HFF-Myc (cell line): ENCODE measurements around the gene PSME2.

ENCODE experiments used
- DNase-seq: peaks from one replicate; pipeline ENCODE4 v3.0.0-alpha.2; 2011; ENCODE audit warnings: low read depth; ENCODE audit errors: extremely low read depth
- H3K4me3 ChIP-seq: replicated peaks from 2 replicates; pipeline ENCODE4 v1.5.1; 2011; ENCODE audit warnings: low read depth, mild to moderate bottlenecking, control low read depth, low read length
- TF ChIP-seq, protein P1 (sequence below): IDR thresholded peaks from 2 replicates; pipeline ENCODE4 v1.5.1; 2012; ENCODE audit warnings: mild to moderate bottlenecking, low read depth, low read length, control low read depth; ENCODE audit errors: missing control alignments

The PSME2 gene

DNA sequence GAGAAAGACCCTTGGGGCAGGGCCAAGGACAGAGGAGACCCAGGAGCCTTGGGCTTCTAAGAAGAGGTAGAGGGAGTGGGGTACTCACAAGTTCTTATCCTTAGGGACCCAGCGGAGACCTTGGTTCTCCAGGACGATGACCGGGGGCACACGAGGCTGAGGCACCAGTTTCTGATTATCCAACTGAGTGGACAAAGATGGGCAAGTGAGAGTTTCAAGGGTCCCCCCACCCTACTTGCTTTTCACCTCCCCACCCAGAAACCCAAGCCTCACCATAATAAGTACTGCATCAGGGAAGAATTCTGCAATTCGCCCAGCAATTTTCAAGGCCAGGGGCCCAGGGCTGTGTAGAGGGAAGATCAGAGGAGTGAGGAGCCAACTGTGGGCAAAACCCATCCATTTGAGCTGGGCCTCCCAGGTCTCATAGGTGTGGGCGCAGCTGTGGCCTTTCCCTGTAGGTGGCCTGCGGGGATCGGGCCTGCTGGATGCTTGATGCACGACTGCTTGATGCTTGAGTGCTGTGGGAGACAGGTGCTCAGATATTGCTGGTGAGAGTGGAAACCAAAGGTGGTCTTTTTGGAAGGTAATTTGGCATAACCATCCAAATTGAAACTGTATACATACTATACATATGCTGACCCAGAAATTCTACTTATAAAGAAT is 7.0 kb downstream of the PSME2 start:
- H3K4me3 ChIP-seq: peak overlapping the region; percentile 81
- no peak for DNase-seq
- TF ChIP-seq, protein P1, sequence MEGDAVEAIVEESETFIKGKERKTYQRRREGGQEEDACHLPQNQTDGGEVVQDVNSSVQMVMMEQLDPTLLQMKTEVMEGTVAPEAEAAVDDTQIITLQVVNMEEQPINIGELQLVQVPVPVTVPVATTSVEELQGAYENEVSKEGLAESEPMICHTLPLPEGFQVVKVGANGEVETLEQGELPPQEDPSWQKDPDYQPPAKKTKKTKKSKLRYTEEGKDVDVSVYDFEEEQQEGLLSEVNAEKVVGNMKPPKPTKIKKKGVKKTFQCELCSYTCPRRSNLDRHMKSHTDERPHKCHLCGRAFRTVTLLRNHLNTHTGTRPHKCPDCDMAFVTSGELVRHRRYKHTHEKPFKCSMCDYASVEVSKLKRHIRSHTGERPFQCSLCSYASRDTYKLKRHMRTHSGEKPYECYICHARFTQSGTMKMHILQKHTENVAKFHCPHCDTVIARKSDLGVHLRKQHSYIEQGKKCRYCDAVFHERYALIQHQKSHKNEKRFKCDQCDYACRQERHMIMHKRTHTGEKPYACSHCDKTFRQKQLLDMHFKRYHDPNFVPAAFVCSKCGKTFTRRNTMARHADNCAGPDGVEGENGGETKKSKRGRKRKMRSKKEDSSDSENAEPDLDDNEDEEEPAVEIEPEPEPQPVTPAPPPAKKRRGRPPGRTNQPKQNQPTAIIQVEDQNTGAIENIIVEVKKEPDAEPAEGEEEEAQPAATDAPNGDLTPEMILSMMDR: no peak

DNA sequence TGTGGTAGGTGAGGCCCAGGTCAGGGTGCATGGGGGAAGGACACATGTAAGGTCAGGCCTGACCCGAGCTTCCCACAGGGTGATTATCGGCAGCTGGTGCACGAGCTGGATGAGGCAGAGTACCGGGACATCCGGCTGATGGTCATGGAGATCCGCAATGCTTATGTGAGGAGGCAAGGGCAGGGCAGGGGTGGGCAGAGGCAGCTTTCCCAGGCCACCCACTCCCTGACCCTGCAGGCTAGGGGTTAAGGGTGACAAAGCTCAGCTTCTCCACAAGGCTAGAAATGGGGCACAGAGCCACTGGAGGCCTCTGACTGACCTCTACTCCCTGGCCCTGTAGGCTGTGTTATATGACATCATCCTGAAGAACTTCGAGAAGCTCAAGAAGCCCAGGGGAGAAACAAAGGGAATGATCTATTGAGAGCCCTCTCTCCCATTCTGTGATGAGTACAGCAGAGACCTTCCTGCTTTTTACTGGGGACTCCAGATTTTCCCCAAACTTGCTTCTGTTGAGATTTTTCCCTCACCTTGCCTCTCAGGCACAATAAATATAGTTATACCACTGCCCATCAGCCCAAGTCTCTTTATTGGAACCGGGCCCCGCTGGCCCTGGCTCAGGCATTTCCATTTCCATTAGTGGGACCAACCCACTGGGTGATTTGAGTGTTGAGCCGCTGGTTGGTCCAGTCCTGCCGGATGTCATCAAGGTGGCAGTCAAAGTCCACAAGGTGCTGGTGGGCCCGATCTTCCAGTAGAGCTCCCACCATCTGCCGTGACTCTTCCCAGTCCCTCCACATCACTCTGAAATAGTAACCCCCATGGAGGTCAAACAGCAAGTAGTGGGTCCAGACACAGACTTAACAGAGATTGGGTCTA is 7.8 kb downstream of the PSME2 start:
- no peak overlapping the region for H3K4me3 ChIP-seq
- DNase-seq: no peak
- TF ChIP-seq, protein P1: no peak

DNA sequence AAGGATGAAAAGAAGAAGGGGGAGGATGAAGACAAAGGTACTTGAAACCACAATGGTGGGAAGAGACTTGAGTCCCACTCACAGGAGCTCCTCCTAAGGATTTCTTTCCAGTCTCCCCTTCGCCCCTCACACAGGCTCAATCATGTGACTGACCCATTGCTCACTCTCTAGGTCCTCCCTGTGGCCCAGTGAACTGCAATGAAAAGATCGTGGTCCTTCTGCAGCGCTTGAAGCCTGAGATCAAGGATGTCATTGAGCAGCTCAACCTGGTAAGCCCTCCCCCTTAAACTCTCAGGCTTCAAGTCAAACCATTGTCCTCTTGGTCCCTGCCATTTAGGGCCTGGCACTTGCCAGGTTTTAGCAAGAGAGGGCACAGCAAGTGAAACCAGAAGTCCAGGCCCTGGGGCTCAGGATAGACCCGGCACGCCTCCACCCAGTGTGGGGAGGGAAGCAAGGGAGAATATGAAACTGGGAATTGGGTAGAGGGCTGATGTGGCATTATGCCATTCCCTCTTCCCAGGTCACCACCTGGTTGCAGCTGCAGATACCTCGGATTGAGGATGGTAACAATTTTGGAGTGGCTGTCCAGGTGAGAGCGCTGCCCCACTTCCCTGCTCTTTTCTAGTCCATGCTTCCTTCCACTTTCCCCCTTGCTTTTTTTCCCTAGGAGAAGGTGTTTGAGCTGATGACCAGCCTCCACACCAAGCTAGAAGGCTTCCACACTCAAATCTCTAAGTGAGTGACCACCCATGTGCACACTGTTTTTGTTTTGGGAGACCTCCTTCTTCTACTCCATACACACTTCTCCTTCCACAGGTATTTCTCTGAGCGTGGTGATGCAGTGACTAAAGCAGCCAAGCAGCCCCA is 8.6 kb downstream of the PSME2 start:
- TF ChIP-seq, protein P1: no peak
- DNase-seq: no peak
- no peak overlapping the region for H3K4me3 ChIP-seq

DNA sequence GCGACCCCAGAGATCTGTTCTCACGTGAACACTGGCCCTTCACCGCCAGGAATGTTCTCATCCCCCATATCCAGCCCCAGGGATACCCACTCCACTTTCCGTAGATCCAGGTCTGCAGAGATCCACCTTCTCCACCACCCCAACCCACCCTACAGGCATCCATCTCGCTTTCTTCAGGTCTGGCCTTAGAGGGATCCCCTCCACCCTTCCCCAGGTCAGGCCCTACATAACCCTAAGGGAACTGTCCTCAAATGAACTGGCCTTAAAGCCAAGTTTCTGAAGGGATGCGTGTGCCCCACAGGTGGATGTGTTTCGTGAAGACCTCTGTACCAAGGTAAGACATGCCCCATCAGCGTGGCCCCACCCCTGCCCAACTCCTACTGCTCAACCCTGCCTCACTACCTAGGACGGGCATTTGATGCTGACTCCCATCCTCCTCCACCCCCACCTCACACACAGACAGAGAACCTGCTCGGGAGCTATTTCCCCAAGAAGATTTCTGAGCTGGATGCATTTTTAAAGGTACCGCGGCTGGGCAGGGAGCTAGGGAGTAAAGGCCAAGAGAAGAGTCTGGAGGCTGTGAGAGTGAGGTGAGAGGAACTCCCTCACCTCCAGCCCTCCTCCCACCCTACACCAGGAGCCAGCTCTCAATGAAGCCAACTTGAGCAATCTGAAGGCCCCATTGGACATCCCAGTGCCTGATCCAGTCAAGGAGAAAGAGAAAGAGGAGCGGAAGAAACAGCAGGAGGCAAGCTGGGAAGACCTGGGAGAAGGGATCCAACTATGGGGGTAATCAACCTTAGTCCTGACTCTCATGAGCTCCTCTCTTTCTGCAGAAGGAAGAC is 9.5 kb downstream of the PSME2 start:
- TF ChIP-seq, protein P1: no peak
- DNase-seq: no peak
- peak overlapping the region; percentile 79 for H3K4me3 ChIP-seq

DNA sequence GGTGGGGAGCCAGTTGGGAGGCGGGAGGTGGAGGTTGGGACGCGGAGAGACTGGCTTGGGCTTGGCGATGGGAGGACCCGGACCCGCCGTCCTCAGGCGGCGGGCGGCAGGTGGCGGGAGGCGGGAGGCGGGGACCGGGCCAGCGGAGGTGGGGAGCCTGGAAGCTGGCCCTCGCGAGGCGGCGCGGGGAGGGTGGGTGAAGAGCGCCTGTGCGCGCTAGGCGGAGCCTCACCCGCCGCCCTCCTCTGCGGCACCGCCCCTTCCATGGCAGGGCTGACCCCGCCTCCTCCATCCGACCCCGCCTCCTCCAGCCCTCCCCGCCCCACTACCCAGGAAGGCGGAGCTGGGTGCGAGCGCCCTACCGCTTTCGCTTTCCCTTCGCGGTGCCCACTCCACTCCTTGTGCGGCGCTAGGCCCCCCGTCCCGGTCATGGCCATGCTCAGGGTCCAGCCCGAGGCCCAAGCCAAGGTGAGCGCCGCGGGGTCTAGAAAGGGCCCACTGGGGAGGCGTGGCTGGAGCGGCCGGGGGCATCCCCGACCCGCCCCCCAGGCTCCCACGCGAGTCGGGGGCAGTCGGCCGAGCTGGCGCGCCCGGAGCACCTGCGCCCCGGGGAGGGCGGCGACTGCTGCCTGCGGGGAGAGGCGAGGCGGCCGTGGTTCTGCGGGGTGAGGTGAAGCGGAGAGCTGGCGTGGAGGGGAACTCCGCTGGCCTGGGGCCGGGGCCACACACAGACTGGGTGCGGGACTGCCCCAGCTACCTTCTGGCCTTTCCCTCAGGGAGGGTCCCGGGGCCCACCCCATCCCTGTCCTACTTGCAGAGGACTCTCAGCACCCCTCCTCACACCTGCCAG is 10.4 kb downstream of the PSME2 start, which contains the start of gene PSME1:
Gene PSME1 (plus strand): TSS at position 361 of the 850 bp plus-strand sequence. CDS start 69 bp downstream, at position 430.
- TF ChIP-seq, protein P1: no peak
- H3K4me3 ChIP-seq: peak within 1 kb of the TSS; percentile 79
- peak; percentile 44 for DNase-seq
